GM23248 (cell line): Measurements from ENCODE around the gene ASRGL1. TPM values are rescaled to one million over a fixed set of nuclear protein-coding genes. Genes with fewer than 3 reads are reported as not detected.

Experiments
- DNase-seq: peaks from one replicate; pipeline ENCODE4 v3.0.0-alpha.2; 2015
- H2AFZ ChIP-seq: fragments of 200-600 bp; sonication (generic); 2 replicates; pipeline ENCODE4 v1.6.1; 2016; ENCODE audit warnings: antibody characterized with exemption
- H3F3A ChIP-seq: fragments of 200-600 bp; sonication (generic); 2 replicates; pipeline ENCODE4 v1.6.1; 2016; ENCODE audit warnings: mild to moderate bottlenecking, antibody characterized with exemption, mixed run types; ENCODE audit not compliant: insufficient read depth
- H3K27ac ChIP-seq: fragments of 200-600 bp; sonication (generic); 2 replicates; pipeline ENCODE4 v1.5.1; 2016; ENCODE audit warnings: mild to moderate bottlenecking
- H3K27me3 ChIP-seq: fragments of 200-600 bp; sonication (generic); replicated peaks from 2 replicates; pipeline ENCODE4 v1.6.1; 2016; ENCODE audit warnings: mild to moderate bottlenecking; ENCODE audit not compliant: insufficient read depth
- H3K36me3 ChIP-seq: fragments of 200-600 bp; sonication (generic); 2 replicates; pipeline ENCODE4 v1.6.1; 2016; ENCODE audit warnings: low read depth, mild to moderate bottlenecking
- H3K4me1 ChIP-seq: fragments of 200-600 bp; sonication (generic); 2 replicates; pipeline ENCODE4 v1.6.1; 2016; ENCODE audit warnings: mild to moderate bottlenecking; ENCODE audit not compliant: insufficient read depth
- H3K4me2 ChIP-seq: fragments of 200-600 bp; sonication (generic); one replicate; pipeline ENCODE4 v1.6.1; 2016; ENCODE audit warnings: mild to moderate bottlenecking; ENCODE audit not compliant: unreplicated experiment
- H3K4me3 ChIP-seq: fragments of 200-600 bp; sonication (generic); 2 replicates; pipeline ENCODE4 v1.5.1; 2016; ENCODE audit warnings: mild to moderate bottlenecking
- H3K79me2 ChIP-seq: fragments of 200-600 bp; sonication (generic); 2 replicates; pipeline ENCODE4 v1.6.1; 2016; ENCODE audit warnings: mild to moderate bottlenecking; ENCODE audit not compliant: insufficient read depth
- H3K9ac ChIP-seq: fragments of 200-600 bp; sonication (generic); 2 replicates; pipeline ENCODE4 v1.6.1; 2016; ENCODE audit warnings: mild to moderate bottlenecking
- H3K9me2 ChIP-seq: fragments of 200-600 bp; sonication (generic); 2 replicates; pipeline ENCODE4 v1.6.1; 2016; ENCODE audit warnings: mixed run types, mild to moderate bottlenecking, moderate library complexity; ENCODE audit not compliant: insufficient read depth
- H3K9me3 ChIP-seq: fragments of 200-600 bp; sonication (generic); one replicate; pipeline ENCODE4 v1.6.1; 2017; ENCODE audit warnings: low read depth
- H4K20me1 ChIP-seq: fragments of 200-600 bp; sonication (generic); 2 replicates; pipeline ENCODE4 v1.6.0; 2016; ENCODE audit not compliant: insufficient read depth
- EZH2 ChIP-seq: fragments of 200-600 bp; sonication (generic); IDR thresholded peaks from 2 replicates; pipeline ENCODE4 v1.6.1; 2018; ENCODE audit warnings: antibody characterized with exemption, mild to moderate bottlenecking; ENCODE audit not compliant: insufficient read depth, poor library complexity, severe bottlenecking
- EZH2phosphoT487 ChIP-seq: fragments of 200-600 bp; sonication (generic); IDR thresholded peaks from 2 replicates; pipeline ENCODE4 v1.6.1; 2018; ENCODE audit warnings: antibody characterized with exemption, moderate library complexity, mild to moderate bottlenecking, low read depth; ENCODE audit not compliant: insufficient read depth
- WGBS, 2 experiments: methylation state at CpG; one replicate each; pipeline ENCODE4 v1.1.6; 2015 to 2017; ENCODE audit warnings: low lambda C conversion rate in 2 of 2, low coverage in 1 of 2; ENCODE audit errors: missing lambda C conversion rate in 2 of 2; 5-methylcytosine and 5-hydroxymethylcytosine counted together
- in situ Hi-C: fragments of 300-500 bp; cut with MboI; formaldehyde crosslinking; loops from 2 replicates; pipeline ENCODE4 v1.15.0; 2020
- polyA plus RNA-seq: library from polyadenylated mRNA; unstranded; fragments of >200 nt; fragmentation: Nextera tagmentation; extraction: Ambion mirVana; gene quantifications from 2 replicates; pipeline ENCODE4 v1.2.1, GENCODE V29; 2016
- total RNA-seq: library from RNA; depleted of rRNA; stranded (reverse); fragments of >200 nt; shearing (Covaris generic); gene quantifications from 2 replicates; pipeline ENCODE4 v1.2.3, GENCODE V29; 2014

The ASRGL1 gene
- total and polyA plus RNA-seq, 2 experiments from 2014 or later = 0.43 to 0.59 TPM

- WGBS, 2 experiments = 65 to 89% methylated on average over 1 of the region's 1 CpG
- in situ Hi-C loops = no loop called here
Measured at GRCh38 chr11:62344210-62344609, 7.0 kb downstream of the ASRGL1 start.

GRCh38 chr11:62345861-62346260, 8.6 kb downstream of the ASRGL1 start:
- H3K4me1 ChIP-seq = no peaks in the 10 kb centered on the region
- in situ Hi-C loops = no loop called here
- H3K9me2 ChIP-seq = no peaks in the 10 kb centered on the region
- no peaks in the 10 kb centered on the region for H3K9me3 ChIP-seq
- H4K20me1 ChIP-seq = no peaks in the 10 kb centered on the region
- no peaks in the 10 kb centered on the region for H3K79me2 ChIP-seq
- DNase-seq = no peak
- no peaks in the 10 kb centered on the region for H3K36me3 ChIP-seq
- H3K9ac ChIP-seq = no peak overlapping the region
- no peak overlapping the region for H3K4me2 ChIP-seq
- no peak overlapping the region for H3K27ac ChIP-seq
- 81% methylated on average over 6 of the region's 6 CpGs for WGBS, 2 experiments
- no peaks in the 10 kb centered on the region for H3K27me3 ChIP-seq
- H3F3A ChIP-seq = no peaks in the 10 kb centered on the region
- H2AFZ ChIP-seq = no peak overlapping the region
- TF ChIP-seq EZH2phosphoT487 (no peak), EZH2 (no peak)
- H3K4me3 ChIP-seq = no peak overlapping the region

More at GRCh38 chr11:62344210-62344609, 7.0 kb downstream of the ASRGL1 start:
- no peaks in the 10 kb centered on the region for H3F3A ChIP-seq
- TF ChIP-seq EZH2phosphoT487 = no peak
- H3K4me3 ChIP-seq = no peak overlapping the region
- H3K27ac ChIP-seq = no peak overlapping the region
- H3K9me2 ChIP-seq = no peaks in the 10 kb centered on the region
- no peak overlapping the region for H3K9ac ChIP-seq
- no peaks in the 10 kb centered on the region for H3K36me3 ChIP-seq
- no peaks in the 10 kb centered on the region for H3K79me2 ChIP-seq
- no peaks in the 10 kb centered on the region for H3K9me3 ChIP-seq
- H3K27me3 ChIP-seq = no peaks in the 10 kb centered on the region
- no peak overlapping the region for H2AFZ ChIP-seq
- DNase-seq = no peak
- no peak overlapping the region for H3K4me2 ChIP-seq
- H3K4me1 ChIP-seq = no peaks in the 10 kb centered on the region
- no peaks in the 10 kb centered on the region for H4K20me1 ChIP-seq

GRCh38 chr11:62352355-62353336, 15.4 kb downstream of the ASRGL1 start:
- Histone ChIP-seq H3K9me2 (no peaks in the 10 kb centered on the region), H3K9ac (no peak overlapping the region), H3K9me3 (no peaks in the 10 kb centered on the region), H3K79me2 (no peaks in the 10 kb centered on the region), H3K36me3 (no peaks in the 10 kb centered on the region), H3F3A (no peaks in the 10 kb centered on the region), H3K4me3 (no peak overlapping the region), H3K4me1 (no peaks in the 10 kb centered on the region), H3K4me2 (no peak overlapping the region), H4K20me1 (no peaks in the 10 kb centered on the region), H3K27ac (no peak overlapping the region), H3K27me3 (no peaks in the 10 kb centered on the region), H2AFZ (no peak overlapping the region)
- no peak for DNase-seq
- 69 to 73% methylated on average over 9 of the region's 9 CpGs for WGBS, 2 experiments
- TF ChIP-seq EZH2phosphoT487 (no peak), EZH2 (no peak)
- in situ Hi-C loops = no loop called here

- H2AFZ ChIP-seq = no peak overlapping the region
- DNase-seq = no peak
- H3K9ac ChIP-seq = no peak overlapping the region
- no peaks in the 10 kb centered on the region for H3K9me2 ChIP-seq
- H3K27me3 ChIP-seq = no peaks in the 10 kb centered on the region
- no peak overlapping the region for H3K4me2 ChIP-seq
- 85 to 91% methylated on average over 1 of the region's 1 CpG for WGBS, 2 experiments
- H4K20me1 ChIP-seq = no peaks in the 10 kb centered on the region
- in situ Hi-C loops = no loop called here
- no peak for TF ChIP-seq EZH2phosphoT487
- no peak overlapping the region for H3K27ac ChIP-seq
- H3K4me3 ChIP-seq = no peak overlapping the region
- H3K9me3 ChIP-seq = no peaks in the 10 kb centered on the region
- H3K36me3 ChIP-seq = no peaks in the 10 kb centered on the region
- H3F3A ChIP-seq = no peaks in the 10 kb centered on the region
- no peaks in the 10 kb centered on the region for H3K79me2 ChIP-seq
- no peaks in the 10 kb centered on the region for H3K4me1 ChIP-seq
Measured at GRCh38 chr11:62353841-62354240, 16.6 kb downstream of the ASRGL1 start.
